ENCODE data around the gene SEMA5A. TPM values are rescaled to one million over a fixed set of nuclear protein-coding genes. Genes with fewer than 3 reads are reported as not detected.

The SEMA5A gene
- total and polyA plus RNA-seq, 2 of the 13 experiments (the other 11 are each of a cell fraction or from before 2014, with no cell fraction given) = 0.01 TPM; not detected in 1

DNA sequence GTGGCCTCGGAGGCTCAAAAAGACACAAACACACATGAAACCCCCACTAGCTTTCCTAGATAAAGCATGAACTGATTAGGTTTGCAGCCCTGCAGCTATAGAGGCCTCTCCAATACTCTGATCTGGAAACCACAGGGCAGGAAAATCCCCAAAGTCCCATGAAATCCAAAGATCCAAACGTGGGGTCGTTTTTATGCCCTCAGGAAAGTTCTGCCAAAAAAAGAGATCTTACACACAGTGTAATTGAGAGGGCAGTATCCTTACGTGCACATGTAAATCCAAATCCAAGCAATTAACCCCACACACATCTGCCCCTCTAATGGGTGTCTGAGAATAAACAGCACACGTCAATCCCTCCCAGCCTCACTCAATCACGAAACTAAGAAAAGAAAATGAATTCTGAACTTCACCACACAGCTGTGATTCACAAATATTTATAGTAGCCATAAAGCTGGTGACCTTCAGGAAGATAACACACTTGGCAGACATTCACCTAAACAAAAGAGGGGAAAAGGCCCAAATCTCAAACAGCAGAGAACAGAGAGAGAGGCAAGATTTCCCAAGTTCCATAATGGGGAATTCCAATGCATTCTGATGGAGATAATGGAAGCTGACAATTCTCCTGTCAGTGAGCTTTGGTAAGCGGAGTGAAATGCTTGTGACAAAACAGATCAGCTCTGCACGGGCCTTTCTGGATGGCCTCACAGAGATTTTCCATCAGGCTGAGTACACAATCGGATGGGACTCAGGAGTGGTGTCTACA is 114.2 kb downstream of the SEMA5A start:
- H3K4me1 ChIP-seq (ENCODE audit: insufficient read depth, low read length) = no peaks in the 10 kb centered on the region
- H3K79me2 ChIP-seq (ENCODE audit: insufficient read depth, low read length) = no peaks in the 10 kb centered on the region
- CTCF ChIA-PET (ENCODE audit: low intra/inter-chr PET ratio, low total read pairs) = no interaction called here
- in situ Hi-C loops (cut with HindIII; ENCODE audit: extremely low pct_ligation_motif_present, low pct_unique_long_range_greater_than_20kb) (no loop called here), intact Hi-C loops (cut with micrococcal nuclease; ENCODE audit: unreplicated experiment) (no loop called here)
- ATAC-seq (no peak), DNase-seq (ENCODE audit: low spot score) (no peak), FAIRE-seq (no peak)
- H3K4me2 ChIP-seq (ENCODE audit: low read depth, low read length) = no peak overlapping the region
- TF ChIP-seq GATAD2A (CRISPR knock-in tag; IDR thresholded peaks at IDR 0.05) (no peak), MEIS2 (CRISPR knock-in tag; IDR thresholded peaks at IDR 0.05) (no peak), ZNF350 (CRISPR knock-in tag; IDR thresholded peaks at IDR 0.05; ENCODE audit: borderline replicate concordance, low read depth) (no peak), ZSCAN30 (CRISPR knock-in tag; IDR thresholded peaks at IDR 0.05) (no peak), SIN3A (IDR thresholded peaks at IDR 0.05; ENCODE audit: borderline replicate concordance, low read depth, low read length) (no peak), ZNF263 (CRISPR knock-in tag; IDR thresholded peaks at IDR 0.05) (no peak), KLF11 (CRISPR knock-in tag; IDR thresholded peaks at IDR 0.05) (no peak), ZNF451 (CRISPR knock-in tag; IDR thresholded peaks at IDR 0.05) (no peak), ZNF230 (CRISPR knock-in tag; IDR thresholded peaks at IDR 0.05) (no peak), ZNF331 (CRISPR knock-in tag; IDR thresholded peaks at IDR 0.05) (no peak), IRX3 (CRISPR knock-in tag; IDR thresholded peaks at IDR 0.05; ENCODE audit: borderline replicate concordance, low read depth) (no peak), ZNF547 (CRISPR knock-in tag; IDR thresholded peaks at IDR 0.05) (no peak)
- TF ChIP-seq, protein P1, sequence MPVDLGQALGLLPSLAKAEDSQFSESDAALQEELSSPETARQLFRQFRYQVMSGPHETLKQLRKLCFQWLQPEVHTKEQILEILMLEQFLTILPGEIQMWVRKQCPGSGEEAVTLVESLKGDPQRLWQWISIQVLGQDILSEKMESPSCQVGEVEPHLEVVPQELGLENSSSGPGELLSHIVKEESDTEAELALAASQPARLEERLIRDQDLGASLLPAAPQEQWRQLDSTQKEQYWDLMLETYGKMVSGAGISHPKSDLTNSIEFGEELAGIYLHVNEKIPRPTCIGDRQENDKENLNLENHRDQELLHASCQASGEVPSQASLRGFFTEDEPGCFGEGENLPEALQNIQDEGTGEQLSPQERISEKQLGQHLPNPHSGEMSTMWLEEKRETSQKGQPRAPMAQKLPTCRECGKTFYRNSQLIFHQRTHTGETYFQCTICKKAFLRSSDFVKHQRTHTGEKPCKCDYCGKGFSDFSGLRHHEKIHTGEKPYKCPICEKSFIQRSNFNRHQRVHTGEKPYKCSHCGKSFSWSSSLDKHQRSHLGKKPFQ (CRISPR knock-in tag; IDR thresholded peaks at IDR 0.05; ENCODE audit: insufficient replicate concordance) = no peak
- TF ChIP-seq, protein P2, sequence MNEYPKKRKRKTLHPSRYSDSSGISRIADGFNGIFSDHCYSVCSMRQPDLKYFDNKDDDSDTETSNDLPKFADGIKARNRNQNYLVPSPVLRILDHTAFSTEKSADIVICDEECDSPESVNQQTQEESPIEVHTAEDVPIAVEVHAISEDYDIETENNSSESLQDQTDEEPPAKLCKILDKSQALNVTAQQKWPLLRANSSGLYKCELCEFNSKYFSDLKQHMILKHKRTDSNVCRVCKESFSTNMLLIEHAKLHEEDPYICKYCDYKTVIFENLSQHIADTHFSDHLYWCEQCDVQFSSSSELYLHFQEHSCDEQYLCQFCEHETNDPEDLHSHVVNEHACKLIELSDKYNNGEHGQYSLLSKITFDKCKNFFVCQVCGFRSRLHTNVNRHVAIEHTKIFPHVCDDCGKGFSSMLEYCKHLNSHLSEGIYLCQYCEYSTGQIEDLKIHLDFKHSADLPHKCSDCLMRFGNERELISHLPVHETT (CRISPR knock-in tag; conservative IDR thresholded peaks at IDR 0.05) = no peak
- 1% methylated on average over 9 of the region's 9 CpGs for WGBS (ENCODE audit: low lambda C conversion rate)
- no peaks in the 10 kb centered on the region for H3K9me3 ChIP-seq (ENCODE audit: low read length)
- no TSS peak for BruUV-seq (replicated peaks)
- H4K20me1 ChIP-seq (ENCODE audit: insufficient read depth, low read length) = no peaks in the 10 kb centered on the region
- POLR2A ChIA-PET = no interaction called here
- H3K4me3 ChIP-seq (replicated peaks in 1 of 3; ENCODE audit: insufficient read depth in 1 of 3, low read depth in 2 of 3, low read length in 3 of 3) = no peak overlapping the region
- no peak overlapping the region for H3K9ac ChIP-seq (ENCODE audit: insufficient read depth, low read depth, low read length)
- H3K27ac ChIP-seq (ENCODE audit: extremely low read length, insufficient read depth, low read length) = no peak overlapping the region
- H3K36me3 ChIP-seq (replicated peaks in 1 of 2; ENCODE audit: control insufficient read depth in 1 of 2, insufficient read depth in 2 of 2, low read length in 2 of 2) = no peaks in the 10 kb centered on the region
- no peak overlapping the region for H2AFZ ChIP-seq (ENCODE audit: low read length)
- no peaks in the 10 kb centered on the region for H3K27me3 ChIP-seq (ENCODE audit: control insufficient read depth in 1 of 2, insufficient read depth in 2 of 2, low read length in 2 of 2)
